HG03175 (cell line): ENCODE measurements around the gene PRUNE2.
"Not testable (repeated sequence)": the region's sequence is repeated elsewhere in the genome, so short reads cannot be mapped to it uniquely, and the experiment has no call there.

Experiments used
- ATAC-seq: cut with Tn5 transposase; IDR thresholded peaks from one replicate; pipeline ENCODE4 v1.9.1; 2021; ENCODE audit warnings: mild to moderate bottlenecking, moderate library complexity; ENCODE audit not compliant: unreplicated experiment

Gene PRUNE2

GRCh38 chr9:76607730-76608436, 298.0 kb downstream of the PRUNE2 start:
- ATAC-seq, result no peak

DNA sequence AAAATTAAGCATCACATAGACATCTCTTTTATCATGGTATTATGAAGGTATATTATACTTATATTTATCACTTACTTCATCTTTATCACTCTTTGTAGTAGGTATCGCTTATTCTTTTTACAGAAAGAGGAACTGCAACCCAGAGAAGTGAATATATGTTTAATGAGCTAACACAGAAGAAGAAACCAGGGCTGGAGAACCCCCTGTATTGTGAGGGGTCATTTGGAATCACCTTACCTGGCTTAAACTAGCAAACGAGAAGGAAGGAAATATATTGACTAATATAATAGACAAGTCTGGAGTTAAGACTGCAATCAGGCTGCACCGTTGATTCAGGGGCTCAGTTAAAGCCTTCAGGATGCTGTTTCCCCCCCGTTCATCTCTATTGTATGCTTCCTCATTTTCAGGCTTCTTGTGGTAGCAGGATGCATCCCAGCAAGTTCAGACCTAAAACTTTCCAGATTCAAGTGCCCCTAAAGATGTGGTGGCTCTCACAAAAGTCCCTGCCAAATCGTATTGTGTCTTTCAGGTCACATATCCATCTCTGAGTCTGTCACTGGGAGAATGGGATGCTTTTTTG, 300.5 kb downstream of the PRUNE2 start:
- peak; percentile 83 for ATAC-seq

GRCh38 chr9:76603931-76604570, 301.9 kb downstream of the PRUNE2 start:
- ATAC-seq, result no peak

- ATAC-seq, result no peak
Observed at GRCh38 chr9:76603448-76603895, 302.4 kb downstream of the PRUNE2 start.

GRCh38 chr9:76602199-76602598, 303.7 kb downstream of the PRUNE2 start:
- no peak for ATAC-seq

DNA sequence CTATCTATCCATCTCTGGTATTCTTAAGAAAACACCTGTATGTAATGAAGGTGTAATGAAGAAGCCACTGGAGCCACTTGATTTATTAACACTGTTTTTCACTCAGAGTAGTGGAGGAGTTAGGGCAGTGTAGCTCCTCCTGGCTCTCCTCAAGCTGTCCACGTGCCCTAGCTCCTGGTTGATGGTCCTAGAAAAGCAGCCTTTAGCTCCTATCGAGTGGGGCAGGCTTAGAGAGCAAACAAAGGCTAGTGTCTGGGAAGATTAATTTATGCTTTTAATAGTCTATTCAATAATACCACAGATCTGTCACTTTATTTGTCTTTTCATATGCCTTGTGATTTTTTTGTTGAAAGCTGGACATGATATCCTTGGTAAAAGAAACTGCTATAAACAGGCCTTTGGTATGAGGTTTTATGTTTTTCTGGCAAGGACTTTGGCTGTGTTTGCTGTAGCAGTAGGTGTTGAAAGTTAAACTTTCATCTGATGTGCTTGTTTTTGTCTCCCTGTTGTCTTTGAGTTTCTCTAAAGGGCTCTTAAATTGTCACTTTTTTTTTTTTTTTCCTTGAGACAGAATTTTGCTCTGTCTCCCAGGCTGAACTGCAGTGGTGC, 305.8 kb downstream of the PRUNE2 start:
- ATAC-seq, result no peak

DNA sequence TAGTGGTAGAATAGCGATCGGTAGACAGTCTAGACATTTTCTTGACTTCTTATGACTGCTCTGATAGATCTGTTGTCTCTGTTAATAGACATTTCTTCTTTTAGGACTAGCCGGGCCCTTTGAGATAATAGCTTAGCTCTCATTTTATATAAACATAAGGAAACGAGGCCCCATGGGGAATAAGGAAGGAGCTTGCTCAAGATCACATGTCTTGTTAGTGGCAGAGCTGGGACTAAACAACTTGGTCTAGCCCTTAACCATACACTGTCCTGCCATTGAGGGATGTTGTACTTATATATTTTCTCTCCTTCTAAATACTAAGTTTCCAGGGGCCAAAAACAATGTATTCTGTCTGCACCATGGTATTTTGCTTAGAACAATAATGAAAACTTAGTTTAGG, 306.9 kb downstream of the PRUNE2 start:
- no peak for ATAC-seq

- ATAC-seq, result no peak
Observed at GRCh38 chr9:76595645-76596044, 310.3 kb downstream of the PRUNE2 start.

- ATAC-seq, result no peak
Observed at GRCh38 chr9:76594764-76595424, 311.0 kb downstream of the PRUNE2 start.

DNA sequence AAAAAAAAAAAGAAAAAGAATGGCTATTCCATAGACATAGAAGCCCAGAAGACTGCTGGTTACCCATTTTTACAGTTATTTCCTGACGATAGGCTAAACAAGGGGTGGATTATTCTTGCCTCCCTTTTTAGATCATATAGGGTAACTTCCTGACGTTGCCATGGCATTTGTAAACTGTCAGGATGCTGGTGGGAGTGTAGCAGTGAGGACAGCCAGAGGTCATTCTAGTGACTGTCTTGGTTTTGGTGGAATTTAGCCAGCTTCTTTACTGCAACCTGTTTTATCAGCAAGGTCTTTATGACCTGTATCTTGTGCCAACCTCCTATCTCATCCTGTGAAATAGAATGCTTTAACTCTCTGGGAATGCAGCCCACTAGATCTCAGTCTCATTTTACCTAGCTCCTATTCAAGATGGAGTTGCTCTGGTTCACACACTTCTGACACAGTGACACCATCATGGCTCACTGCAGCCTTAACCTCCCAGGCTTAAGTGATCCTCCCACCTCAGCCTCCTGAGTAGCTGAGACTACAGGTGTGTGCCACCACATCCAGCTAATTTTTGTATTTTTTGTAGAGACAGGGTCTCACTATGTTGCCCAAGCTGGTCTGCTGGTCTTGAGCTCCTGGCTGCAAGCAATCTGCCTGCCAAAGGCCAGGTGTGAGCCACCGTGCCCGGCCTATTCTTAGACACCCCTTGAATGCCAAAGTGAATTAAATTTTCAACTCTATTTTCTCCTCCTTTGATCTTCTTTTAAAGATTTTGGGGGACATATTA, 311.8 kb downstream of the PRUNE2 start:
- not testable (repeated sequence) for ATAC-seq

DNA sequence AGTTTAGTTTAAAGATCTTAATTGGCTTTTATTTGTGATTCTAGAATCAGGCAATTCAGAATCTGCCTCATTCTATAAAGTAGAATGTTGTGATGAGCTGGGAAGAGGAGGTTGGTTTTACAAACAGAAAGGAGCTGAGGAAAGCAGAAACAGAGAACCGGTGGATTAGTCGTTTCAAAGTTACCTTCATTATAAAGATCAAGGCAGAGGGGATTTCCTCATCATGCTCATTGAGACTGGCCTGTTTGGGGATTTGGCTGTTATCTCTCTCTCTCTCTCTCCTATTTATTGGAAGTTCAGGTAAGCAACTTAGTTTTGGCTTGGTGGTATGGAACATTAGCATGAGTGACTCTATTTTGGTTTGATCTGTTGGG, 313.0 kb downstream of the PRUNE2 start:
- ATAC-seq, result no peak

DNA sequence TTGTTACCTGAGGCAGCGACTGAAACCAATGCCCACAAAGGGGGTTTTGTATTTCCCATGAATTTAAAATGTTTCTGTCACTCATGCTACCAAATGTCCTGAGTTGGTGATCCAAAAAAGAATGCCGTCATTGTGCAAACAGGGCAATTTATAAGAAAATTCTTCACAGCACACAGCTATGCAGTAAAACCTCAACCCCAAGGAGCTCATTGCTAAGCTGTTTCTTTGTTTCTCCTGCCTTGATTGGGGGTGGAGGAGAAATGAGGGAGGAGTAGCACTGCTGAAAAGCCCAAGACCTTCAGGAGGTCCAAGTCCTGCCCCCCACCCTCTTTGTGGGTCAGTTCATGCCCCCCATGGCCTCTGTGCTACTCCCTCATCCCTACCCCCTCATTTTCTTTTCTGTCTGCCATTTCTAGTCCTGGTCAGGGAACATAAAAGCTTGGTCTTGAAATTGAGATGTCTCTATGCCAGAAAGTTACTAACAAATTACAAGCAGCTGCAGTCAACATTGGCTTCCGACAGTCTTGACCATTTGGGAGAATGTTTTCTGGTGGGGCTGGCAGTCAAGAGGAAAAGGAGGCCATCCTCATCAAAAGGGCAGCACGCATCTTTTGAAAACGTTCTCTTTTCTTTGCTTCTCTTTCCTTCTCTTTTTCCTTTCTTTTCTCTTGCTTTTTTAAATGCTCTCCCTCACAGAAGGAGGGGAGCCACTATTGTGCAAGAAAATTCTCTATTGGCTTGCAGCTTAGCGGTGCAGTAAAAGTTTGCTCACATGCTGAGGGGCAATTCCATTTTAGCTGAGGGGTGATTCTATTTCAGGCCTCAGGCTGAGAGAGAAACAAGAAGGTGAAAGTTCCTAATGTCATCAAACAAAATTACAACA, 313.6 kb downstream of the PRUNE2 start:
- no peak for ATAC-seq

- no peak for ATAC-seq
Observed at GRCh38 chr9:76591256-76591950, 314.5 kb downstream of the PRUNE2 start.

DNA sequence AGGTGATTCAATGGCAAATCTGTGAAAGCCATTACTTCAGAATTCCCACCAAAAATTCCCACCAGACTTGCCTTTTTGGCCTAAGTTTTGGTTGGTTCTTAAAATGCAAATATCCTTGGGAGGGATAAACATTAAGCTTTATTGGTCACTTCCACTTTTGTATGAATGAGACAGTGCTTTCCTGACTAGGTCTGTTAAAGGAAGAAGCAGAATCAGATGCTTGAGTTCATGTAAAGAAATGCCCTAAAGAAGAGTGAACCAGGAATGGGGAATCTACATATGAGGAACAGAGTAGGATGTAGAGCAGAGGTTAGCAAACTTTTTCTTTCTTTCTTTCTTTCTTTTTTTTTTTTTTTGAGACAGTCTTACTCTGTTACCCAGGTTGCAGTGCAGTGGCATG, 317.6 kb downstream of the PRUNE2 start:
- ATAC-seq, result no peak

GRCh38 chr9:76586390-76587314, 319.3 kb downstream of the PRUNE2 start:
- ATAC-seq, result no peak

GRCh38 chr9:76585487-76586389, 320.2 kb downstream of the PRUNE2 start:
- ATAC-seq, result no peak

GRCh38 chr9:76583256-76583655, 322.7 kb downstream of the PRUNE2 start:
- ATAC-seq, result no peak
